HG03432 (cell line): ENCODE measurements around the gene ELANE.
"Not testable (repeated sequence)": the region's sequence is repeated elsewhere in the genome, so short reads cannot be mapped to it uniquely, and the experiment has no call there.

Experiments
- ATAC-seq: cut with Tn5 transposase; IDR thresholded peaks from one replicate; pipeline ENCODE4 v1.9.1; 2021; ENCODE audit warnings: mild to moderate bottlenecking, moderate library complexity; ENCODE audit not compliant: unreplicated experiment

The ELANE gene

GRCh38 chr19:835210-835810 is 16.8 kb upstream of the ELANE start:
- no peak for ATAC-seq

- no peak for ATAC-seq
Observed at GRCh38 chr19:840519-841206, 11.4 kb upstream of the ELANE start, which contains the start of gene PRTN3. Gene PRTN3, plus strand, starts transcription at chr19:840999. Its CDS starts 10 bp downstream, at chr19:841009.

- not testable (repeated sequence) for ATAC-seq
Observed at GRCh38 chr19:842802-843179, 9.3 kb upstream of the ELANE start.

- no peak for ATAC-seq
Observed at GRCh38 chr19:843180-843835, 8.8 kb upstream of the ELANE start.

- ATAC-seq, result no peak
Observed at GRCh38 chr19:843836-844545, 8.1 kb upstream of the ELANE start.

GRCh38 chr19:844546-844971 is 7.5 kb upstream of the ELANE start:
- no peak for ATAC-seq

- no peak for ATAC-seq
Observed at GRCh38 chr19:845707-846521, 6.2 kb upstream of the ELANE start.

- no peak for ATAC-seq
Observed at GRCh38 chr19:848386-848921, 3.6 kb upstream of the ELANE start.

GRCh38 chr19:849195-849594 is 2.9 kb upstream of the ELANE start:
- ATAC-seq, result not testable (repeated sequence)

- no peak for ATAC-seq
Observed at GRCh38 chr19:850221-850978, 1.7 kb upstream of the ELANE start.

- no peak for ATAC-seq
Observed at GRCh38 chr19:850979-851335, 1.1 kb upstream of the ELANE start.

GRCh38 chr19:853014-853585 is 997 bp downstream of the ELANE start:
- no peak for ATAC-seq

GRCh38 chr19:853614-854220 is 1.6 kb downstream of the ELANE start:
- not testable (repeated sequence) for ATAC-seq

- no peak for ATAC-seq
Observed at GRCh38 chr19:854549-854948, 2.4 kb downstream of the ELANE start.

GRCh38 chr19:855142-855541 is 3.0 kb downstream of the ELANE start:
- no peak for ATAC-seq

GRCh38 chr19:855566-856120 is 3.5 kb downstream of the ELANE start:
- ATAC-seq, result no peak

- no peak for ATAC-seq
Observed at GRCh38 chr19:858284-858683, 6.2 kb downstream of the ELANE start.
